ENCODE measurements around the gene CHRNG.

Gene CHRNG

GRCh38 chr2:232580648-232580981 is 41.1 kb downstream of the CHRNG start:
- DNase-seq (ENCODE audit: low spot score) = no peak

DNA sequence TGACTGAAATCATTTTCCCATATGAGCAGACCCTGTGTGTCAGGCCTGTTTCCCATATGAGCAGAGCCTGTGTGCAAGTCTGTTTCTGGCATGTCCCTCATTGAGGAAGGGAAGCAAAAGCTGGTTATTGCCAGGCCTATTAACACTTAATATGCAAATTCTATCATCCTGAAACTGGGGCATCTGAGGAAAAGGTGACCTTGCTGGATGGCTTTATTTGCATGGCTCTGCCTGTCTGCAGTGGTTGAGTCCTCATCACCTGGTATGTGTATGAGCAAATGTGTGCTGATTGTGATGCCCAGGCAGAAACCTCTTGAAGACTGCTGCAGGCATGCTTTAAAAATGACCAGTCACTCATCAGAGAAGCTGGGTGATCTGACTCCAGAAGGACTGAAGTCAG is 42.2 kb downstream of the CHRNG start:
- no peak for DNase-seq (ENCODE audit: low spot score)

GRCh38 chr2:232584238-232584637 is 44.7 kb downstream of the CHRNG start:
- DNase-seq (ENCODE audit: low spot score) = no peak

DNA sequence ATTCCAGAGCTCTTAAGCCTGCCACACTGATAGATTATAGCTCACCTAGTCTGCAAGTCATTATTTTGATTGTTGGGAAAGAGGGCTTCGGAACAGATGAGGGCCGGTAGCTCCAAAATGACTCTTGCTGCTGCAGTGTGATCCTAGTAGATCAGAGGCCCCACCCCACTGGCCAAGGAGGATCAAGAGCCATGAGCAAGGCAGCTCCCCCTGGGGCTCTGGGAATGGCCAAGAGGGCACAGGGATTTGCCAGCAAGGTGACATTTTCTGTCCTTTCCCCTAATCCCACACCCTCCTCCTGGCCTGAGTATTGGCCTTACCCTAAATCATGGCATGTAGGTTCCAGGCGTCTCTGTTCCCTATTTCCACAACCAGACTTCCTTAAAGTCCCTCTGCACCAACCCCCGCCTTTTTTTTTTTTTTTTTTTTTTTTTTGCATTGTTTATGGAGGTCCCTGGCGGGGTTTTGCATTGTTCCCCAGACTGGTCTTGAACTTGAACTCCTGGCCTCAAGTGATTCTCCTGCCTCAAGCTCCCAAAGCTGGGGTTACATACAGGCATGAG is 47.5 kb downstream of the CHRNG start:
- DNase-seq (ENCODE audit: low spot score) = no peak

DNA sequence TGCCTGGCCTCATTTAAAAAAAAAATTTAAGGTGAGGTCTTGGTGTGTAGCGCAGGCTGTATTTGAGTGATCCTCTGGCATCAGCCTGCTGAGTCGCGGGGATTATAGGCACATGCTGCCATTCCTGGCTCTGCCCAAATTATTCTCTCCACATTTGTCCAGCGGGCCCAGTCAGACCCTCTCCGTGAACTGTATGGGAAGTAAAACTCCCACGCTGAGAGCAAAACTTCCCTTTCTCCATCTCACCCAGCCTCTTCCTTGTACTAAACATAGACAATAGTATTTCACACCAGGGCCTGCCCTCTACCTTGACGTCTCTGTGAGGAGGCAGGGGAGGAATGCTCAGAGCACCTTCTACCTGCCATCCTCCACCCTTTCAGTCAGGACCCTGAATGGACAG is 48.0 kb downstream of the CHRNG start:
- no peak for DNase-seq (ENCODE audit: low spot score)

GRCh38 chr2:232588031-232588430 is 48.5 kb downstream of the CHRNG start:
- no peak for DNase-seq (ENCODE audit: low spot score)

DNA sequence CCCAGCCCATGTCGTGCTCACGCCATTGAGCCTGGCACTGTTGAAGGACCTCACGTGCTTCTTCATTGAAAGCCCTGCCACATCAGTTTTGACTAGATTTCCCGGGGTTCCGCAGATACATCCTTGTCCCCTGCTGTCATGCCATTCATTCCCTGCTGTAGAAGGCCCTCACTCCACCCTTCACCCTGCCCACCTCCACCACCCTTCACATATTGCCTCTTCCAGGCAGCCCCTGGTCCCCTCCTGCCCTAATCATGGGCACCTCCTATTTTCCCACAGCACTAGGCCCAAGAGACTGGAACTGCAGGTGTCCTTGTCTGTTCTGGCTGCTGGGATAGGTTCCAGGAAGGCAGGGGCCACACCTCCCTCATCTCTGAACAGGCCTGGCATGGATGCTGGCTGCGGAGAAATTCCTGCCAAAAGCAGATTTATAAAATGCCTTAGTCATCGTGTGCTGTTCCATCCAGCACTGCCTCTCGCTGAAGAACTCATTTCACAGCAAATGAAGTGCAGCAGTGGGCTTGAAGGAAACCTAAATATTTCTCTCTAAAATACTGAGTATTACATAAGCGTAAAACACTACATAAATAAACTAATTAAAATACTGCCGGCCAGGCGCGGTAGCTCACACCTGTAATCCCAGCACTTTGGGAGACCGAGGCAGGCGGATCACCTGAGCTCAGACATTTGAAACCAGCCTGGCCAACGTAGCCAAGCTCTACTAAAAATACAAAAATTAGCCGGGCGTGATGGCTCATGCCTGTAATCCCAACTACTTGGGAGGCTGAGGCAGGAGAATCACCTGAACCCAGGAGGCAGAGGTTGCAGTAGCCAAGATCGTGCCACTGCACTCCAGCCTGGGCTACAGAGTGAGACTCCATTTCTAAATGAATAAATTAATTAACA is 49.4 kb downstream of the CHRNG start:
- DNase-seq (ENCODE audit: low spot score) = peak; percentile 38

GRCh38 chr2:232592772-232593395 is 53.4 kb downstream of the CHRNG start:
- DNase-seq (ENCODE audit: low spot score) = no peak

GRCh38 chr2:232593982-232594381 is 54.5 kb downstream of the CHRNG start:
- no peak for DNase-seq (ENCODE audit: low spot score)

Data from pons (tissue), 1 donor.